CD8-positive, alpha-beta memory T cell (primary cell): ENCODE measurements around the gene SLC38A3. TPM values are rescaled to one million over a fixed set of nuclear protein-coding genes. Genes with fewer than 3 reads are reported as not detected.
A peak's percentile ranks its signal among the peaks of the same experiment; 100 is the strongest.
"Not testable (repeated sequence)": the region's sequence is repeated elsewhere in the genome, so short reads cannot be mapped to it uniquely, and the experiment has no call there.

Experiments used
- CTCF ChIA-PET: fragments of 350-600 bp; sonication (Branson Sonifier 250); formaldehyde crosslinking; loops from one replicate; lab custom pipeline; 2021; ENCODE audit warnings: antibody characterized with exemption; lab: Charles Lee
- POLR2A ChIA-PET: fragments of 350-600 bp; sonication (Branson Sonifier 250); formaldehyde crosslinking; loops from one replicate; lab custom pipeline; 2021; ENCODE audit warnings: antibody characterized with exemption; lab: Charles Lee
- DNase-seq, 5 donors: peaks; one replicate each; pipeline versions ENCODE4 v3.0.0 to v3.0.0-alpha.2; 2020 to 2022; ENCODE audit warnings: mixed read lengths in 1 of 5
- H3K27ac ChIP-seq: one replicate; pipeline ENCODE4 v1.7.0; 2013; ENCODE audit warnings: low read depth, mild to moderate bottlenecking, low read length, moderate library complexity
- H3K27me3 ChIP-seq: 2 replicates; pipeline ENCODE4 v1.7.0; 2013; ENCODE audit warnings: low read length, mild to moderate bottlenecking; ENCODE audit not compliant: insufficient read depth, poor library complexity, severe bottlenecking
- H3K36me3 ChIP-seq: 2 replicates; pipeline ENCODE4 v1.7.0; 2013; ENCODE audit warnings: mild to moderate bottlenecking, low read length, moderate library complexity; ENCODE audit not compliant: insufficient read depth
- H3K4me1 ChIP-seq: 2 replicates; pipeline ENCODE4 v1.7.0; 2013; ENCODE audit warnings: mild to moderate bottlenecking, low read length, moderate library complexity; ENCODE audit not compliant: insufficient read depth
- H3K4me3 ChIP-seq: 2 replicates; pipeline ENCODE4 v1.7.0; 2013; ENCODE audit warnings: mild to moderate bottlenecking, low read length
- H3K9me3 ChIP-seq: 2 replicates; pipeline ENCODE4 v1.7.0; 2013; ENCODE audit warnings: mild to moderate bottlenecking, low read length
- H3K27ac Mint-ChIP-seq, 8 donors: one replicate each; pipeline ENCODE4 v1.8.0; 2020 to 2021; ENCODE audit warnings: mixed read lengths in 8 of 8, mild to moderate bottlenecking in 6 of 8, inconsistent platforms in 3 of 8, moderate library complexity in 3 of 8
- H3K27me3 Mint-ChIP-seq, 2 donors: one replicate each; pipeline ENCODE4 v1.8.0; 2020 to 2021; ENCODE audit warnings: mixed read lengths in 2 of 2, mild to moderate bottlenecking in 1 of 2, moderate library complexity in 1 of 2
- H3K36me3 Mint-ChIP-seq, 3 donors: one replicate each; pipeline ENCODE4 v1.8.0; 2020 to 2021; ENCODE audit warnings: mixed read lengths in 3 of 3, inconsistent platforms in 1 of 3, mild to moderate bottlenecking in 1 of 3
- H3K4me1 Mint-ChIP-seq, 3 donors: one replicate each; pipeline ENCODE4 v1.8.0; 2020 to 2021; ENCODE audit warnings: mixed read lengths in 3 of 3, inconsistent platforms in 1 of 3, mild to moderate bottlenecking in 1 of 3
- H3K4me3 Mint-ChIP-seq, 7 donors: one replicate each; pipeline ENCODE4 v1.8.0; 2020 to 2021; ENCODE audit warnings: mixed read lengths in 7 of 7, mild to moderate bottlenecking in 6 of 7, moderate library complexity in 4 of 7, inconsistent platforms in 2 of 7
- H3K9me3 Mint-ChIP-seq, 5 donors: one replicate each; pipeline ENCODE4 v1.8.0; 2020 to 2022; ENCODE audit warnings: mixed read lengths in 5 of 5, mild to moderate bottlenecking in 3 of 5, moderate library complexity in 2 of 5, inconsistent platforms in 1 of 5
- polyA plus RNA-seq: library from polyadenylated mRNA; unstranded; fragments of 300-500 nt; fragmentation: Illumina TruSeq; gene quantifications from one replicate; pipeline ENCODE4 v1.2.3, GENCODE V29; 2021
- total RNA-seq, 2 experiments: library from RNA; stranded (reverse); gene quantifications; one replicate each; pipeline ENCODE4 v1.2.3, GENCODE V29; 2021

SLC38A3 gene
- total and polyA plus RNA-seq, 3 experiments from 2014 or later = not detected

GRCh38 chr3:50241163-50241562, 36.1 kb downstream of the SLC38A3 start:
- H3K9me3 Mint-ChIP-seq = no peaks in the 10 kb centered on the region
- POLR2A ChIA-PET = interaction anchor here (1.7 kb wide), 1 partner anchor 17 kb away, joined by 4 read pairs; no protein-coding TSS in a partner anchor
- H3K27ac Mint-ChIP-seq = peak overlapping the region; percentile 74 to 98 (median 90)
- Histone ChIP-seq H3K27ac (peak overlapping the region; percentile 46), H3K4me3 (no peak overlapping the region), H3K27me3 (no peaks in the 10 kb centered on the region), H3K4me1 (peaks cover 77% of the 10 kb centered on the region), H3K9me3 (no peaks in the 10 kb centered on the region), H3K36me3 (peaks cover 13% of the 10 kb centered on the region)
- no peaks in the 10 kb centered on the region for H3K27me3 Mint-ChIP-seq
- peaks cover 67 to 78% (median 69%) of the 10 kb centered on the region in 3 donors for H3K4me1 Mint-ChIP-seq
- CTCF ChIA-PET = interaction anchor here (1.5 to 9.2 kb wide), 6 partner anchors 10 to 47 kb away, joined by 4 to 116 read pairs (median 8); partner anchors contain the start of gene GNAT1
- no peak for DNase-seq
- H3K4me3 Mint-ChIP-seq = peak overlapping the region in 6 of 7 donors; percentile 40 to 78 (median 71)
- H3K36me3 Mint-ChIP-seq = peaks cover 0 to 57% (median 0%) of the 10 kb centered on the region in 3 donors

GRCh38 chr3:50241713-50242380, 36.8 kb downstream of the SLC38A3 start:
- Mint-ChIP-seq H3K4me3 (peak overlapping the region; percentile 36 to 88 (median 72)), H3K4me1 (peaks cover 72 to 85% (median 76%) of the 10 kb centered on the region in 3 donors), H3K27ac (peak overlapping the region; percentile 84 to 98 (median 95)), H3K27me3 (no peaks in the 10 kb centered on the region), H3K9me3 (no peaks in the 10 kb centered on the region), H3K36me3 (peaks cover 0 to 56% (median 0%) of the 10 kb centered on the region in 3 donors)
- H3K27ac ChIP-seq = peak overlapping the region; percentile 46
- peaks cover 84% of the 10 kb centered on the region for H3K4me1 ChIP-seq
- no peaks in the 10 kb centered on the region for H3K9me3 ChIP-seq
- POLR2A ChIA-PET = interaction anchor here (1.7 kb wide), 1 partner anchor 17 kb away, joined by 4 read pairs; no protein-coding TSS in a partner anchor
- H3K4me3 ChIP-seq = no peak overlapping the region
- peaks cover 13% of the 10 kb centered on the region for H3K36me3 ChIP-seq
- CTCF ChIA-PET = interaction anchor here (1.7 to 9.2 kb wide), 5 partner anchors 11 to 48 kb away, joined by 4 to 116 read pairs (median 9); partner anchors contain the start of gene GNAT1
- DNase-seq = no peak
- no peaks in the 10 kb centered on the region for H3K27me3 ChIP-seq

- peak overlapping the region; percentile 47 to 89 (median 72) for H3K4me3 Mint-ChIP-seq
- Histone ChIP-seq H3K36me3 (peaks cover 14% of the 10 kb centered on the region), H3K4me1 (peaks cover 89% of the 10 kb centered on the region), H3K27ac (peak overlapping the region; percentile 46), H3K4me3 (peak overlapping the region; percentile 27), H3K27me3 (no peaks in the 10 kb centered on the region), H3K9me3 (no peaks in the 10 kb centered on the region)
- POLR2A ChIA-PET = no interaction called here
- peak overlapping the region; percentile 85 to 99 (median 94) for H3K27ac Mint-ChIP-seq
- CTCF ChIA-PET = interaction anchor here (1.4 to 9.2 kb wide), 5 partner anchors 14 to 48 kb away, joined by 4 to 116 read pairs (median 9); partner anchors contain the start of gene GNAT1
- DNase-seq = no peak
- no peaks in the 10 kb centered on the region for H3K27me3 Mint-ChIP-seq
- H3K4me1 Mint-ChIP-seq = peaks cover 77 to 91% (median 81%) of the 10 kb centered on the region in 3 donors
- H3K36me3 Mint-ChIP-seq = peaks cover 0 to 54% (median 0%) of the 10 kb centered on the region in 3 donors
- no peaks in the 10 kb centered on the region for H3K9me3 Mint-ChIP-seq
These were observed 37.3 kb downstream of the SLC38A3 start for GRCh38 chr3:50242381-50242770.

GRCh38 chr3:50242851-50243542, 37.9 kb downstream of the SLC38A3 start:
- Mint-ChIP-seq H3K36me3 (peaks cover 0 to 47% (median 0%) of the 10 kb centered on the region in 3 donors), H3K27ac (peak overlapping the region; percentile 85 to 99 (median 94)), H3K4me1 (peaks cover 77 to 91% (median 84%) of the 10 kb centered on the region in 3 donors), H3K9me3 (no peaks in the 10 kb centered on the region), H3K4me3 (peak overlapping the region; percentile 47 to 89 (median 72)), H3K27me3 (no peaks in the 10 kb centered on the region)
- POLR2A ChIA-PET = interaction anchor here (0.7 to 1.7 kb wide), 2 partner anchors 16 to 20 kb away, joined by 5 to 8 read pairs; no protein-coding TSS in a partner anchor
- H3K9me3 ChIP-seq = no peaks in the 10 kb centered on the region
- peaks cover 16% of the 10 kb centered on the region for H3K36me3 ChIP-seq
- peak overlapping the region; percentile 27 for H3K4me3 ChIP-seq
- peak in 2 of 5 donors; percentile 31 to 46 for DNase-seq
- H3K27me3 ChIP-seq = no peaks in the 10 kb centered on the region
- CTCF ChIA-PET = interaction anchor here (1.0 to 9.2 kb wide), 10 partner anchors 8 to 104 kb away, joined by 4 to 116 read pairs (median 8); partner anchors contain the start of genes GNAI2 and GNAT1
- H3K4me1 ChIP-seq = peaks cover 95% of the 10 kb centered on the region
- H3K27ac ChIP-seq = peak overlapping the region; percentile 47

GRCh38 chr3:50243543-50243895, 38.4 kb downstream of the SLC38A3 start:
- POLR2A ChIA-PET = interaction anchor here (0.7 to 1.7 kb wide), 3 partner anchors 8 to 20 kb away, joined by 3 to 8 read pairs (median 5); no protein-coding TSS in a partner anchor
- no peaks in the 10 kb centered on the region for H3K9me3 ChIP-seq
- no peak for DNase-seq
- no peak overlapping the region for H3K4me3 ChIP-seq
- CTCF ChIA-PET = interaction anchor here (1.0 to 9.2 kb wide), 9 partner anchors 8 to 104 kb away, joined by 4 to 116 read pairs (median 8); partner anchors contain the start of genes GNAI2 and GNAT1
- H3K36me3 Mint-ChIP-seq = peaks cover 0 to 48% (median 0%) of the 10 kb centered on the region in 3 donors
- H3K4me1 Mint-ChIP-seq = peaks cover 74 to 91% (median 87%) of the 10 kb centered on the region in 3 donors
- peak overlapping the region; percentile 70 to 99 (median 92) for H3K27ac Mint-ChIP-seq
- H3K36me3 ChIP-seq = peaks cover 21% of the 10 kb centered on the region
- peak overlapping the region; percentile 47 for H3K27ac ChIP-seq
- H3K27me3 ChIP-seq = no peaks in the 10 kb centered on the region
- peaks cover 96% of the 10 kb centered on the region for H3K4me1 ChIP-seq
- no peaks in the 10 kb centered on the region for H3K9me3 Mint-ChIP-seq
- peak overlapping the region in 5 of 7 donors; percentile 32 to 56 (median 46) for H3K4me3 Mint-ChIP-seq
- no peaks in the 10 kb centered on the region for H3K27me3 Mint-ChIP-seq

- H3K4me3 Mint-ChIP-seq = peak overlapping the region in 5 of 7 donors; percentile 18 to 37 (median 23)
- not testable (repeated sequence) for H3K27me3 Mint-ChIP-seq, H3K4me3 ChIP-seq, H3K9me3 Mint-ChIP-seq, H3K27ac ChIP-seq, H3K27me3 ChIP-seq, H3K9me3 ChIP-seq, DNase-seq
- ChIA-PET POLR2A (interaction anchor here (0.7 to 1.2 kb wide), 2 partner anchors 10 to 77 kb away, joined by 3 to 4 read pairs; no protein-coding TSS in a partner anchor), CTCF (interaction anchor here (1.0 to 9.2 kb wide), 7 partner anchors 10 to 51 kb away, joined by 3 to 116 read pairs (median 17); partner anchors contain the start of genes GNAI2 and GNAT1)
- Histone ChIP-seq H3K4me1 (peaks cover 96% of the 10 kb centered on the region), H3K36me3 (peaks cover 17% of the 10 kb centered on the region)
- H3K27ac Mint-ChIP-seq = peak overlapping the region; percentile 57 to 99 (median 94)
- H3K4me1 Mint-ChIP-seq = peaks cover 65 to 88% (median 75%) of the 10 kb centered on the region in 3 donors
- peaks cover 0 to 43% (median 0%) of the 10 kb centered on the region in 3 donors for H3K36me3 Mint-ChIP-seq
These were observed 39.7 kb downstream of the SLC38A3 start for GRCh38 chr3:50244813-50245212.

GRCh38 chr3:50245251-50245745, 40.2 kb downstream of the SLC38A3 start:
- Histone ChIP-seq H3K4me1 (peaks cover 96% of the 10 kb centered on the region), H3K4me3 (peak overlapping the region; percentile 59), H3K36me3 (peaks cover 16% of the 10 kb centered on the region), H3K27me3 (no peaks in the 10 kb centered on the region), H3K9me3 (no peaks in the 10 kb centered on the region), H3K27ac (peak overlapping the region; percentile 75)
- Mint-ChIP-seq H3K27ac (peak overlapping the region; percentile 81 to 99 (median 96)), H3K36me3 (peaks cover 0 to 43% (median 0%) of the 10 kb centered on the region in 3 donors), H3K9me3 (no peaks in the 10 kb centered on the region), H3K27me3 (no peaks in the 10 kb centered on the region), H3K4me3 (peak overlapping the region in 6 of 7 donors; percentile 18 to 79 (median 48)), H3K4me1 (peaks cover 65 to 88% (median 74%) of the 10 kb centered on the region in 3 donors)
- ChIA-PET CTCF (interaction anchor here (1.0 to 9.2 kb wide), 6 partner anchors 10 to 51 kb away, joined by 3 to 116 read pairs (median 24); partner anchors contain the start of genes GNAI2 and GNAT1), POLR2A (interaction anchor here (0.7 kb wide), 1 partner anchor 76 kb away, joined by 4 read pairs; no protein-coding TSS in a partner anchor)
- DNase-seq = no peak
